HepG2 (cell line): ENCODE data around the gene DPM2. TPM values are rescaled to one million over a fixed set of nuclear protein-coding genes. Genes with fewer than 3 reads are reported as not detected.
A peak's percentile ranks its signal among the peaks of the same experiment; 100 is the strongest.

Experiments
- CAMTA2 ChIP-seq: sonication (generic); formaldehyde crosslinking; IDR thresholded peaks from 2 replicates; pipeline ENCODE4 v1.4.0; 2020; ENCODE audit warnings: mild to moderate bottlenecking, missing genetic modification reagents, borderline replicate concordance
- ELF1 ChIP-seq: sonication (generic); formaldehyde crosslinking; IDR thresholded peaks from 2 replicates; pipeline ENCODE4 v1.4.0; 2020; ENCODE audit warnings: missing genetic modification reagents
- HMGA1 ChIP-seq: sonication (generic); formaldehyde crosslinking; conservative IDR thresholded peaks from 2 replicates; pipeline ENCODE4 v1.4.0; 2020; ENCODE audit warnings: missing genetic modification reagents
- KDM3A ChIP-seq: IDR thresholded peaks from 2 replicates; pipeline ENCODE4 v1.6.1; 2018; ENCODE audit warnings: low read depth, missing compliant biosample characterization
- KLF15 ChIP-seq: sonication (generic); formaldehyde crosslinking; IDR thresholded peaks from 2 replicates; pipeline ENCODE4 v1.8.1; 2023; ENCODE audit warnings: borderline replicate concordance, mild to moderate bottlenecking, inconsistent platforms, missing genetic modification reagents, mixed read lengths
- MIER2 ChIP-seq: IDR thresholded peaks from 2 replicates; pipeline ENCODE4 v1.6.1; 2016; ENCODE audit warnings: missing biosample characterization, missing genetic modification reagents
- NR2F1 ChIP-seq, 2 experiments: fragments of 450-650 bp in 1 of 2; formaldehyde crosslinking in 1 of 2; IDR thresholded peaks; 2 replicates each; pipeline versions ENCODE4 v1.5.0 to v1.6.1; 2016 to 2020; ENCODE audit warnings: mild to moderate bottlenecking in 1 of 2, missing compliant biosample characterization in 1 of 2, missing genetic modification reagents in 1 of 2, moderate library complexity in 1 of 2
- PAWR ChIP-seq: sonication (generic); formaldehyde crosslinking; IDR thresholded peaks from 2 replicates; pipeline ENCODE4 v1.4.0; 2020; ENCODE audit warnings: missing genetic modification reagents, mild to moderate bottlenecking, borderline replicate concordance
- REXO4 ChIP-seq: sonication (generic); formaldehyde crosslinking; IDR thresholded peaks from 2 replicates; pipeline ENCODE4 v1.8.0; 2022; ENCODE audit warnings: missing genetic modification reagents, mild to moderate bottlenecking, borderline replicate concordance
- SP5 ChIP-seq: IDR thresholded peaks from 2 replicates; pipeline ENCODE4 v1.6.1; 2016; ENCODE audit warnings: low read depth, borderline replicate concordance
- ZNF264 ChIP-seq: sonication (generic); formaldehyde crosslinking; IDR thresholded peaks from 2 replicates; pipeline ENCODE4 v1.4.0; 2020; ENCODE audit warnings: missing genetic modification reagents
- ZNF333 ChIP-seq: sonication (generic); formaldehyde crosslinking; IDR thresholded peaks from 2 replicates; pipeline ENCODE4 v1.4.0; 2020; ENCODE audit warnings: mild to moderate bottlenecking, missing genetic modification reagents, borderline replicate concordance
- ZNF724P ChIP-seq: sonication (generic); formaldehyde crosslinking; IDR thresholded peaks from 2 replicates; pipeline ENCODE4 v1.8.0; 2022; ENCODE audit warnings: missing genetic modification reagents, borderline replicate concordance
- ZNF768 ChIP-seq: sonication (generic); formaldehyde crosslinking; IDR thresholded peaks from 2 replicates; pipeline ENCODE4 v1.4.0; 2020; ENCODE audit warnings: missing genetic modification reagents
- polyA plus RNA-seq, 8 experiments: library from polyadenylated mRNA; depleted of rRNA in 3 of 8; stranded (reverse) in 7 of 8; unstranded in 1 of 8; fragments of >200 nt; fragmentation: Illumina TruSeq in 4 of 8; extraction: Trizol in 4 of 8; gene quantifications; 2 replicates each; pipeline versions ENCODE4 v1.2.1 to v1.2.3, GENCODE V29; 2011 to 2016; ENCODE audit warnings: low read depth in 4 of 8, missing spikeins in 1 of 8, mixed read lengths in 1 of 8; ENCODE audit not compliant: insufficient read depth in 1 of 8
- total RNA-seq, 5 experiments: library from RNA; depleted of rRNA; stranded (reverse); fragments of >200 nt; fragmentation: Illumina TruSeq; extraction: Trizol; gene quantifications; 2 replicates each; pipeline ENCODE4 v1.2.3, GENCODE V29; 2016; ENCODE audit warnings: low read depth in 1 of 5
- TF ChIP-seq, protein P1 (sequence below): sonication (generic); formaldehyde crosslinking; IDR thresholded peaks from 2 replicates; pipeline ENCODE4 v1.4.0; 2020; ENCODE audit warnings: missing genetic modification reagents
- TF ChIP-seq, protein P2 (sequence below): sonication (generic); formaldehyde crosslinking; IDR thresholded peaks from 2 replicates; pipeline ENCODE4 v1.5.1; 2020; ENCODE audit warnings: missing genetic modification reagents, mild to moderate bottlenecking, borderline replicate concordance
- TF ChIP-seq, protein P3 (sequence below): sonication (generic); formaldehyde crosslinking; IDR thresholded peaks from 2 replicates; pipeline ENCODE4 v1.5.1; 2020; ENCODE audit warnings: mild to moderate bottlenecking, missing genetic modification reagents, borderline replicate concordance
- TF ChIP-seq, protein P4 (sequence below): sonication (generic); formaldehyde crosslinking; IDR thresholded peaks from 2 replicates; pipeline ENCODE4 v1.4.0; 2020; ENCODE audit warnings: missing genetic modification reagents

Gene DPM2
- total and polyA plus RNA-seq, 2 of the 13 experiments (the other 11 are each of a cell fraction or from before 2014, with no cell fraction given) = 24.8 to 35.3 TPM

- TF ChIP-seq, protein P1, sequence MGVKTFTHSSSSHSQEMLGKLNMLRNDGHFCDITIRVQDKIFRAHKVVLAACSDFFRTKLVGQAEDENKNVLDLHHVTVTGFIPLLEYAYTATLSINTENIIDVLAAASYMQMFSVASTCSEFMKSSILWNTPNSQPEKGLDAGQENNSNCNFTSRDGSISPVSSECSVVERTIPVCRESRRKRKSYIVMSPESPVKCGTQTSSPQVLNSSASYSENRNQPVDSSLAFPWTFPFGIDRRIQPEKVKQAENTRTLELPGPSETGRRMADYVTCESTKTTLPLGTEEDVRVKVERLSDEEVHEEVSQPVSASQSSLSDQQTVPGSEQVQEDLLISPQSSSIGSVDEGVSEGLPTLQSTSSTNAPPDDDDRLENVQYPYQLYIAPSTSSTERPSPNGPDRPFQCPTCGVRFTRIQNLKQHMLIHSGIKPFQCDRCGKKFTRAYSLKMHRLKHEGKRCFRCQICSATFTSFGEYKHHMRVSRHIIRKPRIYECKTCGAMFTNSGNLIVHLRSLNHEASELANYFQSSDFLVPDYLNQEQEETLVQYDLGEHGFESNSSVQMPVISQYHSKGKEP = no peak
- TF ChIP-seq, protein P2, sequence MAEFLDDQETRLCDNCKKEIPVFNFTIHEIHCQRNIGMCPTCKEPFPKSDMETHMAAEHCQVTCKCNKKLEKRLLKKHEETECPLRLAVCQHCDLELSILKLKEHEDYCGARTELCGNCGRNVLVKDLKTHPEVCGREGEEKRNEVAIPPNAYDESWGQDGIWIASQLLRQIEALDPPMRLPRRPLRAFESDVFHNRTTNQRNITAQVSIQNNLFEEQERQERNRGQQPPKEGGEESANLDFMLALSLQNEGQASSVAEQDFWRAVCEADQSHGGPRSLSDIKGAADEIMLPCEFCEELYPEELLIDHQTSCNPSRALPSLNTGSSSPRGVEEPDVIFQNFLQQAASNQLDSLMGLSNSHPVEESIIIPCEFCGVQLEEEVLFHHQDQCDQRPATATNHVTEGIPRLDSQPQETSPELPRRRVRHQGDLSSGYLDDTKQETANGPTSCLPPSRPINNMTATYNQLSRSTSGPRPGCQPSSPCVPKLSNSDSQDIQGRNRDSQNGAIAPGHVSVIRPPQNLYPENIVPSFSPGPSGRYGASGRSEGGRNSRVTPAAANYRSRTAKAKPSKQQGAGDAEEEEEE = no peak
- TF ChIP-seq NR2F1 (CRISPR knock-in tag; IDR thresholded peaks at IDR 0.05) (no peak), HMGA1 (no peak), ELF1 (0 out of 2 replicates have a peak, but pooled peaks have one; percentile 3), KDM3A (CRISPR knock-in tag) (no peak), ZNF724P (CRISPR knock-in tag) (no peak), MIER2 (CRISPR knock-in tag) (no peak), ZNF333 (CRISPR knock-in tag) (no peak), SP5 (CRISPR knock-in tag) (peak; percentile 45; the same call in 1 of the 2 replicates), CAMTA2 (no peak), PAWR (no peak), ZNF768 (peak; percentile 55; the same call in 1 of the 2 replicates), KLF15 (CRISPR knock-in tag) (no peak), REXO4 (CRISPR knock-in tag) (no peak), ZNF264 (CRISPR knock-in tag) (no peak)
- TF ChIP-seq, protein P3, sequence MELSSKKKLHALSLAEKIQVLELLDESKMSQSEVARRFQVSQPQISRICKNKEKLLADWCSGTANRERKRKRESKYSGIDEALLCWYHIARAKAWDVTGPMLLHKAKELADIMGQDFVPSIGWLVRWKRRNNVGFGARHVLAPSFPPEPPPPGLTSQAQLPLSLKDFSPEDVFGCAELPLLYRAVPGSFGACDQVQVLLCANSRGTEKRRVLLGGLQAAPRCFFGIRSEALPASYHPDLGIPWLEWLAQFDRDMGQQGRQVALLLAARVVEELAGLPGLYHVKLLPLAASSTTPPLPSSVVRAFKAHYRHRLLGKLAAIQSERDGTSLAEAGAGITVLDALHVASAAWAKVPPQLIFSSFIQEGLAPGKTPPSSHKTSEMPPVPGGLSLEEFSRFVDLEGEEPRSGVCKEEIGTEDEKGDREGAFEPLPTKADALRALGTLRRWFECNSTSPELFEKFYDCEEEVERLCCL (CRISPR knock-in tag) = no peak
- TF ChIP-seq, protein P4, sequence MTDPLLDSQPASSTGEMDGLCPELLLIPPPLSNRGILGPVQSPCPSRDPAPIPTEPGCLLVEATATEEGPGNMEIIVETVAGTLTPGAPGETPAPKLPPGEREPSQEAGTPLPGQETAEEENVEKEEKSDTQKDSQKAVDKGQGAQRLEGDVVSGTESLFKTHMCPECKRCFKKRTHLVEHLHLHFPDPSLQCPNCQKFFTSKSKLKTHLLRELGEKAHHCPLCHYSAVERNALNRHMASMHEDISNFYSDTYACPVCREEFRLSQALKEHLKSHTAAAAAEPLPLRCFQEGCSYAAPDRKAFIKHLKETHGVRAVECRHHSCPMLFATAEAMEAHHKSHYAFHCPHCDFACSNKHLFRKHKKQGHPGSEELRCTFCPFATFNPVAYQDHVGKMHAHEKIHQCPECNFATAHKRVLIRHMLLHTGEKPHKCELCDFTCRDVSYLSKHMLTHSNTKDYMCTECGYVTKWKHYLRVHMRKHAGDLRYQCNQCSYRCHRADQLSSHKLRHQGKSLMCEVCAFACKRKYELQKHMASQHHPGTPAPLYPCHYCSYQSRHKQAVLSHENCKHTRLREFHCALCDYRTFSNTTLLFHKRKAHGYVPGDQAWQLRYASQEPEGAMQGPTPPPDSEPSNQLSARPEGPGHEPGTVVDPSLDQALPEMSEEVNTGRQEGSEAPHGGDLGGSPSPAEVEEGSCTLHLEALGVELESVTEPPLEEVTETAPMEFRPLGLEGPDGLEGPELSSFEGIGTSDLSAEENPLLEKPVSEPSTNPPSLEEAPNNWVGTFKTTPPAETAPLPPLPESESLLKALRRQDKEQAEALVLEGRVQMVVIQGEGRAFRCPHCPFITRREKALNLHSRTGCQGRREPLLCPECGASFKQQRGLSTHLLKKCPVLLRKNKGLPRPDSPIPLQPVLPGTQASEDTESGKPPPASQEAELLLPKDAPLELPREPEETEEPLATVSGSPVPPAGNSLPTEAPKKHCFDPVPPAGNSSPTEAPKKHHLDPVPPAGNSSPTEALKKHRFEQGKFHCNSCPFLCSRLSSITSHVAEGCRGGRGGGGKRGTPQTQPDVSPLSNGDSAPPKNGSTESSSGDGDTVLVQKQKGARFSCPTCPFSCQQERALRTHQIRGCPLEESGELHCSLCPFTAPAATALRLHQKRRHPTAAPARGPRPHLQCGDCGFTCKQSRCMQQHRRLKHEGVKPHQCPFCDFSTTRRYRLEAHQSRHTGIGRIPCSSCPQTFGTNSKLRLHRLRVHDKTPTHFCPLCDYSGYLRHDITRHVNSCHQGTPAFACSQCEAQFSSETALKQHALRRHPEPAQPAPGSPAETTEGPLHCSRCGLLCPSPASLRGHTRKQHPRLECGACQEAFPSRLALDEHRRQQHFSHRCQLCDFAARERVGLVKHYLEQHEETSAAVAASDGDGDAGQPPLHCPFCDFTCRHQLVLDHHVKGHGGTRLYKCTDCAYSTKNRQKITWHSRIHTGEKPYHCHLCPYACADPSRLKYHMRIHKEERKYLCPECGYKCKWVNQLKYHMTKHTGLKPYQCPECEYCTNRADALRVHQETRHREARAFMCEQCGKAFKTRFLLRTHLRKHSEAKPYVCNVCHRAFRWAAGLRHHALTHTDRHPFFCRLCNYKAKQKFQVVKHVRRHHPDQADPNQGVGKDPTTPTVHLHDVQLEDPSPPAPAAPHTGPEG = no peak
These were observed 7.2 kb downstream of the DPM2 start, which contains the start of gene PIP5KL1 (continued) for GRCh38 chr9:127930231-127931091.
